Epithelial cell of esophagus (primary cell): Measurements from ENCODE around the gene NAPA.

ENCODE experiments used
- DNase-seq: peaks from one replicate; pipeline ENCODE4 v3.0.0; 2010; ENCODE audit warnings: low read depth
- H3K4me3 ChIP-seq: 2 replicates; pipeline ENCODE4 v1.5.1; 2011; ENCODE audit warnings: mild to moderate bottlenecking, low read length, control low read depth
- CTCF ChIP-seq: IDR thresholded peaks from 2 replicates; pipeline ENCODE4 v1.5.1; 2011; ENCODE audit warnings: low read depth, mild to moderate bottlenecking, low read length, control low read depth, inconsistent platforms; ENCODE audit not compliant: insufficient read depth; ENCODE audit errors: missing control alignments

NAPA gene

GRCh38 chr19:47545061-47545948 is 30.4 kb upstream of the NAPA start:
- DNase-seq, result no peak
- H3K4me3 ChIP-seq, result no peak overlapping the region
- no peak for TF ChIP-seq CTCF

- H3K4me3 ChIP-seq, result no peak overlapping the region
- TF ChIP-seq CTCF, result no peak
- no peak for DNase-seq
Observed at GRCh38 chr19:47544476-47544875, 29.6 kb upstream of the NAPA start.

- no peak overlapping the region for H3K4me3 ChIP-seq
- no peak for TF ChIP-seq CTCF
- DNase-seq, result no peak
Observed at GRCh38 chr19:47544075-47544474, 29.2 kb upstream of the NAPA start.

GRCh38 chr19:47542030-47542475 is 27.2 kb upstream of the NAPA start:
- H3K4me3 ChIP-seq, result no peak overlapping the region
- no peak for DNase-seq
- no peak for TF ChIP-seq CTCF

- no peak overlapping the region for H3K4me3 ChIP-seq
- no peak for TF ChIP-seq CTCF
- no peak for DNase-seq
Observed at GRCh38 chr19:47541518-47541917, 26.7 kb upstream of the NAPA start.

- H3K4me3 ChIP-seq, result no peak overlapping the region
- TF ChIP-seq CTCF, result peak; percentile 33
- peak; percentile 19 for DNase-seq
Observed at GRCh38 chr19:47540748-47541147, 25.9 kb upstream of the NAPA start.
